CD8-positive, alpha-beta memory T cell (primary cell): ENCODE measurements around the gene GUCD1. TPM values are rescaled to one million over a fixed set of nuclear protein-coding genes. Genes with fewer than 3 reads are reported as not detected.

Experiments
- CTCF ChIA-PET: fragments of 350-600 bp; sonication (Branson Sonifier 250); formaldehyde crosslinking; loops from one replicate; lab custom pipeline; 2021; ENCODE audit warnings: antibody characterized with exemption; lab: Charles Lee
- POLR2A ChIA-PET: fragments of 350-600 bp; sonication (Branson Sonifier 250); formaldehyde crosslinking; loops from one replicate; lab custom pipeline; 2021; ENCODE audit warnings: antibody characterized with exemption; lab: Charles Lee
- DNase-seq, 5 donors: peaks; one replicate each; pipeline versions ENCODE4 v3.0.0 to v3.0.0-alpha.2; 2020 to 2022; ENCODE audit warnings: mixed read lengths in 1 of 5
- H3K27ac ChIP-seq: one replicate; pipeline ENCODE4 v1.7.0; 2013; ENCODE audit warnings: low read depth, mild to moderate bottlenecking, low read length, moderate library complexity
- H3K27me3 ChIP-seq: 2 replicates; pipeline ENCODE4 v1.7.0; 2013; ENCODE audit warnings: low read length, mild to moderate bottlenecking; ENCODE audit not compliant: insufficient read depth, poor library complexity, severe bottlenecking
- H3K36me3 ChIP-seq: 2 replicates; pipeline ENCODE4 v1.7.0; 2013; ENCODE audit warnings: mild to moderate bottlenecking, low read length, moderate library complexity; ENCODE audit not compliant: insufficient read depth
- H3K4me1 ChIP-seq: 2 replicates; pipeline ENCODE4 v1.7.0; 2013; ENCODE audit warnings: mild to moderate bottlenecking, low read length, moderate library complexity; ENCODE audit not compliant: insufficient read depth
- H3K4me3 ChIP-seq: 2 replicates; pipeline ENCODE4 v1.7.0; 2013; ENCODE audit warnings: mild to moderate bottlenecking, low read length
- H3K9me3 ChIP-seq: 2 replicates; pipeline ENCODE4 v1.7.0; 2013; ENCODE audit warnings: mild to moderate bottlenecking, low read length
- H3K27ac Mint-ChIP-seq, 8 donors: one replicate each; pipeline ENCODE4 v1.8.0; 2020 to 2021; ENCODE audit warnings: mixed read lengths in 8 of 8, mild to moderate bottlenecking in 6 of 8, inconsistent platforms in 3 of 8, moderate library complexity in 3 of 8
- H3K27me3 Mint-ChIP-seq, 2 donors: one replicate each; pipeline ENCODE4 v1.8.0; 2020 to 2021; ENCODE audit warnings: mixed read lengths in 2 of 2, mild to moderate bottlenecking in 1 of 2, moderate library complexity in 1 of 2
- H3K36me3 Mint-ChIP-seq, 3 donors: one replicate each; pipeline ENCODE4 v1.8.0; 2020 to 2021; ENCODE audit warnings: mixed read lengths in 3 of 3, inconsistent platforms in 1 of 3, mild to moderate bottlenecking in 1 of 3
- H3K4me1 Mint-ChIP-seq, 3 donors: one replicate each; pipeline ENCODE4 v1.8.0; 2020 to 2021; ENCODE audit warnings: mixed read lengths in 3 of 3, inconsistent platforms in 1 of 3, mild to moderate bottlenecking in 1 of 3
- H3K4me3 Mint-ChIP-seq, 7 donors: one replicate each; pipeline ENCODE4 v1.8.0; 2020 to 2021; ENCODE audit warnings: mixed read lengths in 7 of 7, mild to moderate bottlenecking in 6 of 7, moderate library complexity in 4 of 7, inconsistent platforms in 2 of 7
- H3K9me3 Mint-ChIP-seq, 5 donors: one replicate each; pipeline ENCODE4 v1.8.0; 2020 to 2022; ENCODE audit warnings: mixed read lengths in 5 of 5, mild to moderate bottlenecking in 3 of 5, moderate library complexity in 2 of 5, inconsistent platforms in 1 of 5
- polyA plus RNA-seq: library from polyadenylated mRNA; unstranded; fragments of 300-500 nt; fragmentation: Illumina TruSeq; gene quantifications from one replicate; pipeline ENCODE4 v1.2.3, GENCODE V29; 2021
- total RNA-seq, 2 experiments: library from RNA; stranded (reverse); gene quantifications; one replicate each; pipeline ENCODE4 v1.2.3, GENCODE V29; 2021

Gene GUCD1
- total and polyA plus RNA-seq, 3 experiments from 2014 or later, result 50.8 to 123 (median 115) TPM

DNA sequence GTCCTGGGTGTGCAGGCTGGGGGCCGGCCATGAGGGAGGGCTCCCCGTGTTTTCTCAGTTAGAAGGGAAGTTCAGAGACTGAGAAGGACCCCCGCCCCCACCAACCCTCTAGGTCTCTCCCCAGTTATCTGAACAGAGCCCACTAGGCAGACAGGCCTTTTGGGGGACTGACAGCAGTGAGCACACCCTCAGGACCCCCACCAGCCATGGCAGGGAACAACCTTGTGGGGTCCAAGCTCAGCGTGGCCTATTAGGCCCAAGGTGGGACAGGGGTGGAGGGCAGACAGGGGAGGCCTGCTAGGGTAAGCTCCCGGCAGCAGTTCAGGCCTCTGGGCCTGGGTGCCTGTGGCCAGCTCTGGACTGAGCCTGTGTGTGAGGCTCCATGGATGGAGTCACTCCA is 32.3 kb upstream of the GUCD1 start:
- Histone ChIP-seq H3K36me3 (no peaks in the 10 kb centered on the region), H3K27me3 (no peaks in the 10 kb centered on the region), H3K27ac (no peak overlapping the region), H3K9me3 (no peaks in the 10 kb centered on the region), H3K4me3 (no peak overlapping the region), H3K4me1 (no peaks in the 10 kb centered on the region)
- peaks cover 0 to 2% (median 0%) of the 10 kb centered on the region in 3 donors for H3K36me3 Mint-ChIP-seq
- peaks cover 0 to 3% (median 2%) of the 10 kb centered on the region in 3 donors for H3K4me1 Mint-ChIP-seq
- H3K27ac Mint-ChIP-seq, result no peak overlapping the region
- H3K27me3 Mint-ChIP-seq, result peaks cover 5 to 6% of the 10 kb centered on the region in 2 donors
- DNase-seq, result no peak
- no peaks in the 10 kb centered on the region for H3K9me3 Mint-ChIP-seq
- ChIA-PET CTCF (no interaction called here), POLR2A (no interaction called here)
- no peak overlapping the region for H3K4me3 Mint-ChIP-seq

DNA sequence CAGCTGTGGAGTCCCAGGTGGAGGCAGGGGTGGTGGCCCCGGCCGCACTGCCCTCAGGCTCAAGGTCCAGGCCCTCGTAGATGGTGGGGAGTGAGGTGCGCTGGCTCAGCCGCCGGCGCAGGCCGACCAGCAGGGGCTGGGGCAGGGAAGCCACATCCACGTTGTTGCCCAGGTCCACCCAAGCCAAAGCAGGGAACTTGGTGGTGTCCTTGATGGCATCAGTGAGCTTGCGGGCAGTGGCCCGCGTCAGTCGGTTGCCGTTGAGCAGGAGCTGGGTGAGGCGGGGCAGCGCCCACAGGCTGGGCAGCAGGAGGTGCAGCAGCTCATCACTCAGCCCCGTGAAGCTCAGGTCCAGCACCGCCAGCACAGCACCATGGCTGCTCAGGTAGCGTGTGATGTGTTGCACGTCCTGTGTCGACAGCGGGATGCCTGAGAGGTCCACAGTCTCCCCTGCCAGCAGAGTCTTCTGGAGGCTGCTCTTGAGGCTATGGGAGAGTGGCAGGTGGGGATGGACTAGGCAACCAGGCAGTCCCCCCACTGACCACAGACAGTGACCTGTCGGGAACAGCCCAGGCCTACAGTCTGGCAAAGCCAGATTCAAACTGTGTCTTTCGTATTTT is 31.1 kb upstream of the GUCD1 start:
- ChIA-PET POLR2A (no interaction called here), CTCF (no interaction called here)
- no peak overlapping the region for H3K27ac Mint-ChIP-seq
- Histone ChIP-seq H3K36me3 (no peaks in the 10 kb centered on the region), H3K4me1 (no peaks in the 10 kb centered on the region), H3K9me3 (no peaks in the 10 kb centered on the region), H3K27me3 (no peaks in the 10 kb centered on the region), H3K4me3 (no peak overlapping the region), H3K27ac (no peak overlapping the region)
- H3K36me3 Mint-ChIP-seq, result no peaks in the 10 kb centered on the region
- no peaks in the 10 kb centered on the region for H3K9me3 Mint-ChIP-seq
- H3K4me3 Mint-ChIP-seq, result no peak overlapping the region
- no peak for DNase-seq
- H3K27me3 Mint-ChIP-seq, result peaks cover under 1 to 4% of the 10 kb centered on the region in 2 donors
- no peaks in the 10 kb centered on the region for H3K4me1 Mint-ChIP-seq

DNA sequence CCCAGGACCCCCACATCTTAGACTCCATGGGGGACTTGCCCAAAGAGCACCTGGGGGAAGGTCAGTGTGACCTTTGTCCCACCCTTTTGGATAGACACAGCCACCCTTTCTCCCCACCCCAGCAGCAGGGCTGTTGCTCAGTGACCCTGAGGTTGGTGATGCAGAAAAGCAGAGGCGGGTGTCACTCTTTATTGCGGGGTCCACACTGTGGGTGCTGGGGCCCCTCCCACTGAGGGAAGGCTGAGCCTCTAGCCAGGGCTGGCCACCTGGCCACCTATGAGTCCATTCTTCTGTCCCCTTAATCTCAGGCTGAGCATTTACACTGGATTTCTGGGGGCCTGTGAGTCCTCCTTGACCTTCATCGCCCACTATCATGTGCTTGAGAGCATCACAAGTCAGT is 30.5 kb upstream of the GUCD1 start:
- Histone ChIP-seq H3K27ac (no peak overlapping the region), H3K36me3 (no peaks in the 10 kb centered on the region), H3K4me3 (no peak overlapping the region), H3K4me1 (no peaks in the 10 kb centered on the region), H3K9me3 (no peaks in the 10 kb centered on the region), H3K27me3 (no peaks in the 10 kb centered on the region)
- peaks cover 0 to 1% of the 10 kb centered on the region in 2 donors for H3K27me3 Mint-ChIP-seq
- no peak overlapping the region for H3K4me3 Mint-ChIP-seq
- ChIA-PET CTCF (no interaction called here), POLR2A (no interaction called here)
- DNase-seq, result no peak
- H3K27ac Mint-ChIP-seq, result no peak overlapping the region
- H3K36me3 Mint-ChIP-seq, result no peaks in the 10 kb centered on the region
- no peaks in the 10 kb centered on the region for H3K9me3 Mint-ChIP-seq
- H3K4me1 Mint-ChIP-seq, result no peaks in the 10 kb centered on the region

DNA sequence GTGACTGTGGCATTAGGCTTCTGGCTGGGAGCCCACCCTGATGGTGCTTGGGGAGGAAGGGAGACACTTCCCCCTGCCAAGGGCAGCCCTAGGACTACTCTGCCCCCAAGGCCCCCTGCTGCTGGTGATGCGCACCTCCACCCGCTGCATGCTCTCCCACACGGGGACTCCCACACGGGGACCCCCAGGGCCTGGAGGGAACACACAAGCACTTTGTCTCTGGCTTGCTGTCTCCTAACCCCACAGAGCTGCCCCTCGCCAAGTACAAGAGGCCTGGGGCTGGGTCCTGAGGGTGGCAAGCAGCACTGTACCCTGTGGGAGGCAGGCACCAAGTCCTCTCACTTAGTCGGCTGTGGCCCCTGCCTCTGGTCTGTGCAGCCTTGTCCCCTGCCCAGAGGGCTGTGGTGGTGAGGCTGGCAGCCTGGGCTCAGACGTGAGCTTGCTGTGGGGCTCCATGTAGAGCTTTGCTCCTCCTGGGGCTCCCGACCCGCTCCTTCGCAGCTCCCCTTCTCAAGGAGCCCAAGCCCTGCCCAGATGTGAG is 30.0 kb upstream of the GUCD1 start:
- H3K4me1 Mint-ChIP-seq, result no peaks in the 10 kb centered on the region
- no peak for DNase-seq
- no peaks in the 10 kb centered on the region for H3K27me3 Mint-ChIP-seq
- no peaks in the 10 kb centered on the region for H3K36me3 Mint-ChIP-seq
- Histone ChIP-seq H3K4me1 (no peaks in the 10 kb centered on the region), H3K27me3 (no peaks in the 10 kb centered on the region), H3K9me3 (no peaks in the 10 kb centered on the region), H3K27ac (no peak overlapping the region), H3K36me3 (no peaks in the 10 kb centered on the region), H3K4me3 (no peak overlapping the region)
- ChIA-PET CTCF (no interaction called here), POLR2A (no interaction called here)
- no peaks in the 10 kb centered on the region for H3K9me3 Mint-ChIP-seq
- H3K27ac Mint-ChIP-seq, result no peak overlapping the region
- no peak overlapping the region for H3K4me3 Mint-ChIP-seq

DNA sequence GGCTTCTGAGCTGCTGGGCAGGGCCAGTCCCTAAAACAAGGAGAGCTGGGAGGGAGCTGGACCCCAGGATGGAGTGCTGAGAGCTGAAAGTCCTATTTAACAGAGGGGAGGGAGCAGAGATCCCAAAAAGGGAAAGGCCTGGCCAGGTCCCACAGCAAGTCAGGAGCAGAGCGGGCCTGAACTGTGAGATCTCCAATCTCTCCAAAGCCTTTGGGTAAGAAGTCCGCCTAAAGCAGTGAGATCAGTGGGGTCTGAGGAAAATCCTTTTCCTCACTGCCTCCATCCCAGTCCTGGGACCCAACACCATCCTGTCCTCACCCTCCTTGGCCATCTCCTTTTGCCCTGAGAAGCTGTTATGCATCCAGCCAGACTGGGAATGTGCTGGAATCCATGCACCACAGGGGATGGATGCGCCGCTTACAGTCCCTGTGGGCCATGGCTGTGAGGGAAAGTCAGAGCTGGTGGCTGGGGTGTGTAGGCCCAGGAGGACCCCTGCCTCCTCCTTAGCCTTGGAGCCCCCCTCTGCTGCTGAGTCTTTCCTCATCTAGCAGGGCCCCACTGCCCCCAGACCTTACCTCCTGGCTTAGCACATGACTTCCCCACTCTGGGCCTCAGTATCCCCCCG is 29.3 kb upstream of the GUCD1 start:
- no peak overlapping the region for H3K4me3 Mint-ChIP-seq
- H3K27me3 Mint-ChIP-seq, result no peaks in the 10 kb centered on the region
- no peaks in the 10 kb centered on the region for H3K36me3 ChIP-seq
- H3K27me3 ChIP-seq, result no peaks in the 10 kb centered on the region
- H3K4me1 Mint-ChIP-seq, result no peaks in the 10 kb centered on the region
- no peaks in the 10 kb centered on the region for H3K9me3 Mint-ChIP-seq
- H3K27ac ChIP-seq, result no peak overlapping the region
- H3K9me3 ChIP-seq, result no peaks in the 10 kb centered on the region
- H3K36me3 Mint-ChIP-seq, result no peaks in the 10 kb centered on the region
- H3K4me1 ChIP-seq, result no peaks in the 10 kb centered on the region
- ChIA-PET CTCF (interaction anchor here (1.0 kb wide), 1 partner anchor 10 kb away, joined by 3 read pairs; no protein-coding TSS in a partner anchor), POLR2A (no interaction called here)
- no peak overlapping the region for H3K4me3 ChIP-seq
- no peak overlapping the region for H3K27ac Mint-ChIP-seq
- no peak for DNase-seq

DNA sequence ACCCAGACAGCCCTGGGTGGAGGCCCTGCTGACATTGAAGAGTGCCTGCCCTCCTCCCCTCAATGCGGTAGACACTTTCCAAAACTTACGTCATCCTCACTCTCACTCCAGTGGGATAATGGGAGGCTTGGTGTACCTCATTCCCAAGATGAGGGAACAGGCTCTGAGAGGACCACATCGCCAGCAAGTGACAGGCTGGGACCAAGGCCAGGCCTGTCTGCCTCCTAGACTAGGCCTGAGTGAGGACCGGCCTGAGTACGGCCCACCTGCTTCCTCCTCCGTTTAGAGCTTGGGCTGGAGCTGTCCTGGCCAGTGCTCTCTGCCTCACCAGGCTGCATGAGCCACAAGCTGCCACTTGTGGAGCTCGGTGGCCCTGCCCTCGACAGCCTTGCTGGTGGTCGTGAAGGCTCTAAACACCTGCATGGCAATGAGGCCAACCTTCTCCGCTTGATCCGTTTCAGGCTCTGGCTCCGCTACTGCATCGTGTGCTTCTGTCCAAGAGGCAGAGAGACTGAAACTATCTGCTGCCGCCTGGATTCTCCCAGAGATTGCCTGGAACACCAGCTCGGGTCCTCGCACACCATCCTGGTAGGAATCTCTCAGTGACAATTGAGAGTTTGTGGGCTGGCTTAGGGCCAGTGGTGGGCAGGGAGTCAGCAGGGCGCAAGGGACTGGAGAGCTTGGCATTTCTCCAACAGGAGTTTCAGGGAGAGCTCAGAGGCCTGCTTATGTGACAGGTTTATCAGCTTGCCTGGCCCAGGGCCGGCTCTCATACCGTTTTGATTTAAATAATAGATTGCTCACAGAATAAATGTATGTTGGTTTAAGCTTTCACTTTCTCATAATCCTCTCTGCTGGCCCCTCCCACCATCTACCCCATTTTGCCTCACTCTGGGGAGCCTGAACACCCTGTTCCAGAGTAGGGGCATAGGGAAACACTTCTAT is 28.6 kb upstream of the GUCD1 start:
- DNase-seq, result no peak
- Mint-ChIP-seq H3K9me3 (no peaks in the 10 kb centered on the region), H3K4me3 (no peak overlapping the region), H3K27me3 (no peaks in the 10 kb centered on the region), H3K4me1 (no peaks in the 10 kb centered on the region), H3K27ac (no peak overlapping the region), H3K36me3 (no peaks in the 10 kb centered on the region)
- Histone ChIP-seq H3K36me3 (no peaks in the 10 kb centered on the region), H3K4me1 (no peaks in the 10 kb centered on the region), H3K4me3 (no peak overlapping the region), H3K9me3 (no peaks in the 10 kb centered on the region), H3K27ac (no peak overlapping the region), H3K27me3 (no peaks in the 10 kb centered on the region)
- ChIA-PET CTCF (interaction anchor here (1.0 kb wide), 1 partner anchor 9 kb away, joined by 3 read pairs; no protein-coding TSS in a partner anchor), POLR2A (no interaction called here)

DNA sequence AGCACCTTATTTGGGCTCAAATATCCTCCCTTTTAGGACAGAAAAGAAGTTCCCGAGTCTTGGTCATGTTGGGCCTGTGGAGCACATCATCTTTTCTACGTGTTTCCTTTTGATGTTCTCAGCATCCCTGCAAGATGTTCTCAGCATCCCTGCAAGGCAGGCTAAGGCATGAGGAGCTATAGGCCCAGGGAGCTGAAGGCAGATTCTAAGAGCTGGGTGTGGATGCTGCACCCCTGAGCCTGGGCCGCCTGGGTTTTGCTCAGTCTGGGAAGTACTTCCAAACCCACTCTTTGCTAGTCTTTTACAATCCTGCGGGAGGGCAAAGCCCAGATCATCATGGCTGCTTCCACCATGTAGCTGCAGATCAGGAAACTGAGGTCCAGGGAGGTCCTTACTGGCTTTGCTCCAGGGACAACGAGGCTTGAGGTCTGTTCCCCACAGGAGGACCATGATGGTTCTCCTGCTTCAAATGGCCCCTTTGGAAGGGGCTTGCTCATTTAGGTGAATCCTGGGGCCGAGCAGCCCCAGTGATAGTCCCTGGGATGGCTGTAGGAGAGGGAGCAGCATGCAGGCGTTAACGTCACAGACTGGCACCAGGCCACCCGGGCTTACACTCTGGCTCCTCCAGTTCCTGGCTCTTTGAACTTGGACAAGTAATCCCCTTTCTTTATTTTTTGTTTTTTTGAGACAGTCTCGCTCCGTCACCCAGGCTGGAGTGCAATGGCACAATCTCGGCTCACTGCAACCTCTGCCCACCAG is 27.3 kb upstream of the GUCD1 start:
- Mint-ChIP-seq H3K9me3 (no peaks in the 10 kb centered on the region), H3K36me3 (peaks cover 0 to 4% (median 0%) of the 10 kb centered on the region in 3 donors), H3K4me3 (no peak overlapping the region), H3K4me1 (no peaks in the 10 kb centered on the region), H3K27me3 (no peaks in the 10 kb centered on the region), H3K27ac (peak overlapping the region in 1 of 8 donors; percentile 86)
- no peaks in the 10 kb centered on the region for H3K9me3 ChIP-seq
- ChIA-PET POLR2A (interaction anchor here (0.7 kb wide), 1 partner anchor 22 kb away, joined by 4 read pairs; no protein-coding TSS in a partner anchor), CTCF (no interaction called here)
- H3K27ac ChIP-seq, result no peak overlapping the region
- H3K4me3 ChIP-seq, result no peak overlapping the region
- H3K4me1 ChIP-seq, result no peaks in the 10 kb centered on the region
- H3K27me3 ChIP-seq, result no peaks in the 10 kb centered on the region
- H3K36me3 ChIP-seq, result no peaks in the 10 kb centered on the region
- no peak for DNase-seq
